Erythroblast (primary cell): ENCODE data around the gene MLST8.

Experiments
- GATA1 ChIP-seq: IDR thresholded peaks from 2 replicates; pipeline ENCODE4 v1.6.1; 2011; ENCODE audit warnings: low read depth, mild to moderate bottlenecking, control low read depth, low read length, moderate library complexity
- POLR2A ChIP-seq: IDR thresholded peaks from 2 replicates; pipeline ENCODE4 v1.6.1; 2011; ENCODE audit warnings: mild to moderate bottlenecking, low read length

- TF ChIP-seq POLR2A (no peak), GATA1 (no peak)
These were observed 7.0 kb upstream of the MLST8 start for GRCh38 chr16:2198283-2198682.
